Psoas muscle (tissue), 8 donors: ENCODE measurements around the gene NTRK2. TPM values are rescaled to one million over a fixed set of nuclear protein-coding genes. Genes with fewer than 3 reads are reported as not detected.

Source experiments
- ATAC-seq, 4 donors: fragments of 200-7000 bp; cut with Tn5 transposase; one replicate each; pipeline ENCODE4 v1.9.1; 2020; ENCODE audit warnings: moderate library complexity in 3 of 4, mild to moderate bottlenecking in 2 of 4
- DNase-seq, 2 donors: peaks; one replicate each; pipeline ENCODE4 v3.0.0-alpha.2; 2020
- H3K27ac ChIP-seq: fragments of 200-600 bp; one replicate; pipeline ENCODE4 v1.8.0; 2022
- H3K27me3 ChIP-seq, 3 donors: fragments of 200-600 bp in 1 of 3; one replicate each; pipeline versions ENCODE4 v1.6.1 to v1.8.0; 2013 to 2022; ENCODE audit warnings: low read length in 2 of 3, mild to moderate bottlenecking in 2 of 3, moderate library complexity in 1 of 3; ENCODE audit not compliant: insufficient read depth in 3 of 3
- H3K36me3 ChIP-seq, 2 donors: fragments of 200-600 bp in 1 of 2; one replicate each; pipeline versions ENCODE4 v1.6.1 to v1.8.0; 2013 to 2022; ENCODE audit warnings: low read depth in 1 of 2, mild to moderate bottlenecking in 1 of 2, moderate library complexity in 1 of 2; ENCODE audit not compliant: insufficient read depth in 1 of 2
- H3K4me1 ChIP-seq: fragments of 200-600 bp; one replicate; pipeline ENCODE4 v1.8.0; 2022
- H3K4me3 ChIP-seq: fragments of 200-600 bp; one replicate; pipeline ENCODE4 v1.8.0; 2022; ENCODE audit warnings: mild to moderate bottlenecking
- H3K9me3 ChIP-seq: fragments of 200-600 bp; one replicate; pipeline ENCODE4 v1.8.0; 2022
- CTCF ChIP-seq: fragments of 200-600 bp; IDR thresholded peaks from one replicate; pipeline ENCODE4 v1.8.0; 2022; ENCODE audit warnings: antibody characterized with exemption
- WGBS, 3 donors: extraction: QIAGEN DNeasy Blood & Tissue Kit; methylation state at CpG; one replicate each; pipeline versions ENCODE4 v1.1.6 to v1.1.7; 2013; 5-methylcytosine and 5-hydroxymethylcytosine counted together
- intact Hi-C, 2 donors: fragments of 100-400 bp; cut with DNase I; formaldehyde crosslinking; loops; one replicate each; pipeline versions ENCODE4 v1.11.0 to v1.14.2; 2022
- polyA plus RNA-seq, 3 donors: library from polyadenylated mRNA; stranded (reverse); fragments of 200-250 nt; gene quantifications; one replicate each; pipeline ENCODE4 v1.2.3, GENCODE V29; 2013
- total RNA-seq, 4 donors: library from RNA; stranded (reverse); fragmentation: NEBNext Ultra II Directional in 2 of 4; extraction: Animal tissue kit (Norgen Biotek cat#: 25700) in 2 of 4; gene quantifications; one replicate each; pipeline versions ENCODE4 v1.2.1 to v1.2.4, GENCODE V29; 2021 to 2023
- donor health status: healthy with polysubstance abuse.
- donor health status: DM: no; HTN: no; CAD: no; lungs with moderate emphysema.
- donor health status: Bipolar disorder and iron deficiency.
- donor health status: healthy.
- donor health status: DM: yes; HTN: yes; CAD: no.
- donor health status: DM: no; HTN: no; CAD: no.
- donor health status: DM: no; HTN: no; CAD: no.
- donor health status: DM: yes; HTN: yes; CAD: no.

The NTRK2 gene
- total and polyA plus RNA-seq, 7 donors = 0.46 to 3.6 (median 1.4) TPM

GRCh38 chr9:84677080-84677479, 7.6 kb downstream of the NTRK2 start:
- Histone ChIP-seq H3K36me3 (no peaks in the 10 kb centered on the region), H3K9me3 (no peaks in the 10 kb centered on the region), H3K27me3 (peaks cover 0 to 5% (median 1%) of the 10 kb centered on the region in 3 donors), H3K4me3 (no peak overlapping the region), H3K4me1 (no peaks in the 10 kb centered on the region), H3K27ac (no peak overlapping the region)
- WGBS, 3 donors = 59 to 64% (median 63%) methylated on average over 5 of the region's 5 CpGs
- ATAC-seq = no peak
- intact Hi-C loops = loop anchor here in 1 of 2 donors (10.0 kb wide), 1 partner anchor 948 kb away; no protein-coding TSS in a partner anchor
- DNase-seq = no peak
- TF ChIP-seq CTCF = no peak

- TF ChIP-seq CTCF = no peak
- no peak for DNase-seq
- no peaks in the 10 kb centered on the region for H3K9me3 ChIP-seq
- WGBS, 3 donors = 54 to 91% (median 87%) methylated on average over 1 of the region's 1 CpG
- no peak overlapping the region for H3K4me3 ChIP-seq
- H3K36me3 ChIP-seq = no peaks in the 10 kb centered on the region
- intact Hi-C loops = loop anchor here in 1 of 2 donors (10.0 kb wide), 1 partner anchor 945 kb away; no protein-coding TSS in a partner anchor
- no peaks in the 10 kb centered on the region for H3K27me3 ChIP-seq
- ATAC-seq = no peak
- no peak overlapping the region for H3K27ac ChIP-seq
- no peaks in the 10 kb centered on the region for H3K4me1 ChIP-seq
Measured at GRCh38 chr9:84679571-84679970, 10.0 kb downstream of the NTRK2 start.

GRCh38 chr9:84681516-84682285, 12.2 kb downstream of the NTRK2 start:
- intact Hi-C loops = no loop called here
- no peak for TF ChIP-seq CTCF

GRCh38 chr9:84686068-84686467, 16.5 kb downstream of the NTRK2 start:
- no peaks in the 10 kb centered on the region for H3K9me3 ChIP-seq
- intact Hi-C loops = no loop called here
- DNase-seq (no peak), ATAC-seq (no peak)
- no peak for TF ChIP-seq CTCF
- no peak overlapping the region for H3K4me3 ChIP-seq
- WGBS, 3 donors = 52 to 65% (median 62%) methylated on average over 1 of the region's 1 CpG
- H3K27ac ChIP-seq = no peak overlapping the region
- no peaks in the 10 kb centered on the region for H3K27me3 ChIP-seq
- no peaks in the 10 kb centered on the region for H3K4me1 ChIP-seq
- H3K36me3 ChIP-seq = no peaks in the 10 kb centered on the region

More at GRCh38 chr9:84681516-84682285, 12.2 kb downstream of the NTRK2 start:
- ATAC-seq (no peak), DNase-seq (no peak)
- 95 to 98% (median 95%) methylated on average over 6 of the region's 6 CpGs for WGBS, 3 donors
- H3K4me1 ChIP-seq = no peaks in the 10 kb centered on the region
- H3K27me3 ChIP-seq = no peaks in the 10 kb centered on the region
- no peaks in the 10 kb centered on the region for H3K9me3 ChIP-seq
- no peaks in the 10 kb centered on the region for H3K36me3 ChIP-seq
- no peak overlapping the region for H3K27ac ChIP-seq
- no peak overlapping the region for H3K4me3 ChIP-seq
